Measurements from ENCODE around the gene CYB561A3.

CYB561A3 gene

DNA sequence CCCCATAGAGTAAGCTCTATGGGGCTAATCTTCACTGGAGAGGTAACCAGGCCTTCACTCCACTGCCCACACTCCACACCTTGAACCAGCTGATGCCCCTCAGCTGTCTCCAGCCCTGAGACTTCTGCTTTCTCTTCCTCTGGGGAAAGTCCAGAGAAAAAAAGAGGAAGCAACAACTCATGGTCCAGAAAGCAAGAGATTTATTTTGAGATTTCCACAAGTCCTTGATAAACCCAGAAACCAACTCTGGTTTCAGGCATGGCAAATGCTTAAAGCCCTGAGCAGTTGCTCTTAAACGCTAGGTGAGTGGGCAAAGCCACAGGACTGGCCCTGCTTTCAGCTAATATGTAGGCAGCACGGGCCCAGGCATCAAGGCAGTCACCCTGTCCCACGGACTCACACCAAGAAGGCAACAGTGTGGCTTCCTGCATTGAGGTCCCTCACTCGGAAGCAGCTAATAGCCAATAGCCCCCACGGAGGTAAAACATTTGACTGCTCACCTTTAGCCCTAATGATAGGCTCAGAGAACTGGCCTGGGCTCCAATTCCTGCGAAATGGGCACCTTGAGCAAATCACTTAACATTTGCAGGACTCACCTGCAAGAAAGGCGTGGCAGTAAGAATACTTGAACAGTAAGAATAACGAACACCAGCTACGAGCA, 4.3 kb downstream of the CYB561A3 start:
- peak; percentile 82 for DNase-seq (ENCODE audit: low read depth)
- no peak overlapping the region for H3K4me3 ChIP-seq (ENCODE audit: low read depth, low read length)
- peak; percentile 72 for TF ChIP-seq MYC (IDR thresholded peaks at IDR 0.05; ENCODE audit: low read depth, low read length)
- TF ChIP-seq, protein P1, sequence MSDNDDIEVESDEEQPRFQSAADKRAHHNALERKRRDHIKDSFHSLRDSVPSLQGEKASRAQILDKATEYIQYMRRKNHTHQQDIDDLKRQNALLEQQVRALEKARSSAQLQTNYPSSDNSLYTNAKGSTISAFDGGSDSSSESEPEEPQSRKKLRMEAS (IDR thresholded peaks at IDR 0.05; ENCODE audit: low read depth, low read length) = peak; percentile 61; the same call in 1 of the 2 replicates
- TF ChIP-seq POLR2A (IDR thresholded peaks at IDR 0.05; ENCODE audit: extremely low read depth, insufficient read length) = no peak
- TF ChIP-seq CTCF (IDR thresholded peaks at IDR 0.05; ENCODE audit: low read depth, low read length) = no peak

GRCh38 chr11:61356706-61357105, 5.0 kb downstream of the CYB561A3 start:
- TF ChIP-seq CTCF (IDR thresholded peaks at IDR 0.05; ENCODE audit: low read depth, low read length) (no peak), POLR2A (IDR thresholded peaks at IDR 0.05; ENCODE audit: extremely low read depth, insufficient read length) (no peak), MYC (IDR thresholded peaks at IDR 0.05; ENCODE audit: low read depth, low read length) (no peak)
- TF ChIP-seq, protein P1 (IDR thresholded peaks at IDR 0.05; ENCODE audit: low read depth, low read length) = no peak
- H3K4me3 ChIP-seq (ENCODE audit: low read depth, low read length) = no peak overlapping the region
- no peak for DNase-seq (ENCODE audit: low read depth)

DNA sequence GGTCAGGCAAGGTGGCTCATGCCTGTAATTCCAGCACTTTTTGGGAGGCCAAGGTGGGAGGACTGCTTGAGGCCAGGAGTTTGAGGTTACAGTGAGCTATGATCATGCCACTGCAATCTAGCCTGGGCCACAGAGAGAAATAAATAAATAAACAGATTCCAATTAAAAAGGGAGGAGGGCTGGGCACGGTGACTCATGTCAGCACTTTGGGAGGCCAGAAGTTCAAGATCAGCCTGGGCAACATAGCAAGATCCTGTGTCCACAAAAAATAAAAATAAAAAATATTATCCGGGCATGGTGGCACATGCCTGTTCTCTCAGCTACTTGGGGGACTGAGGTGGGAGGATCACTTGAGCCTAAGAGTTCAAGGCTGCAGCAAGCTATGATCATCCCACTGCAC, 7.5 kb downstream of the CYB561A3 start:
- no peak for DNase-seq (ENCODE audit: low read depth)
- H3K4me3 ChIP-seq (ENCODE audit: low read depth, low read length) = no peak overlapping the region
- TF ChIP-seq MYC (IDR thresholded peaks at IDR 0.05; ENCODE audit: low read depth, low read length) (no peak), POLR2A (IDR thresholded peaks at IDR 0.05; ENCODE audit: extremely low read depth, insufficient read length) (no peak), CTCF (IDR thresholded peaks at IDR 0.05; ENCODE audit: low read depth, low read length) (no peak)
- TF ChIP-seq, protein P1 (IDR thresholded peaks at IDR 0.05; ENCODE audit: low read depth, low read length) = no peak

- TF ChIP-seq, protein P1 (IDR thresholded peaks at IDR 0.05; ENCODE audit: low read depth, low read length) = peak; percentile 34; the same call in 1 of the 2 replicates
- TF ChIP-seq POLR2A (IDR thresholded peaks at IDR 0.05; ENCODE audit: extremely low read depth, insufficient read length) (no peak), CTCF (IDR thresholded peaks at IDR 0.05; ENCODE audit: low read depth, low read length) (no peak), MYC (IDR thresholded peaks at IDR 0.05; ENCODE audit: low read depth, low read length) (0 out of 2 replicates have a peak, but pooled peaks have one; percentile 22)
- peak; percentile 78 for DNase-seq (ENCODE audit: low read depth)
- H3K4me3 ChIP-seq (ENCODE audit: low read depth, low read length) = no peak overlapping the region
Observed at GRCh38 chr11:61353131-61354067, 8.3 kb downstream of the CYB561A3 start.

GRCh38 chr11:61352038-61352437, 9.6 kb downstream of the CYB561A3 start:
- H3K4me3 ChIP-seq (ENCODE audit: low read depth, low read length) = no peak overlapping the region
- DNase-seq (ENCODE audit: low read depth) = no peak
- TF ChIP-seq MYC (IDR thresholded peaks at IDR 0.05; ENCODE audit: low read depth, low read length) (no peak), POLR2A (IDR thresholded peaks at IDR 0.05; ENCODE audit: extremely low read depth, insufficient read length) (no peak), CTCF (IDR thresholded peaks at IDR 0.05; ENCODE audit: low read depth, low read length) (no peak)
- TF ChIP-seq, protein P1 (IDR thresholded peaks at IDR 0.05; ENCODE audit: low read depth, low read length) = no peak
